Sigmoid colon (tissue), 4 donors: ENCODE measurements around the gene HOXB2.

Source experiments
- CTCF ChIP-seq, 4 experiments: fragments of 450-650 bp in 3 of 4; fragments of 200-600 bp in 1 of 4; IDR thresholded peaks; one replicate each; pipeline ENCODE4 v1.5.1; 2016 to 2019; ENCODE audit warnings: antibody characterized with exemption in 4 of 4, mild to moderate bottlenecking in 3 of 4, moderate library complexity in 2 of 4
- EP300 ChIP-seq, 4 donors: sonication (generic); formaldehyde crosslinking; IDR thresholded peaks; one replicate each; pipeline ENCODE4 v1.6.1; 2017; ENCODE audit warnings: antibody characterized with exemption in 4 of 4
- POLR2A ChIP-seq, 2 donors: fragments of 450-650 bp; IDR thresholded peaks; one replicate each; pipeline ENCODE4 v1.6.1; 2016; ENCODE audit warnings: antibody characterized with exemption in 2 of 2, mild to moderate bottlenecking in 2 of 2, moderate library complexity in 2 of 2
- POLR2AphosphoS5 ChIP-seq, 4 donors: sonication (generic); formaldehyde crosslinking; IDR thresholded peaks; one replicate each; pipeline ENCODE4 v1.6.1; 2017; ENCODE audit warnings: antibody characterized with exemption in 4 of 4

GRCh38 chr17:48499248-48499647 is 45.7 kb downstream of the HOXB2 start:
- TF ChIP-seq POLR2A (IDR thresholded peaks at IDR 0.05) (no peak), POLR2AphosphoS5 (IDR thresholded peaks at IDR 0.05) (no peak), CTCF (IDR thresholded peaks at IDR 0.05) (no peak), EP300 (IDR thresholded peaks at IDR 0.05) (no peak)
